HFFc6 (cell line): ENCODE data around the gene FBXL17. TPM values are rescaled to one million over a fixed set of nuclear protein-coding genes. Genes with fewer than 3 reads are reported as not detected.

ENCODE experiments used
- DNase-seq: peaks from one replicate; pipeline ENCODE4 v3.0.0-alpha.2; 2018
- H3K27ac Mint-ChIP-seq: 2 replicates; pipeline ENCODE4 v1.8.0; 2020; ENCODE audit warnings: mild to moderate bottlenecking, mixed read lengths
- H3K27me3 Mint-ChIP-seq: 2 replicates; pipeline ENCODE4 v1.8.0; 2021; ENCODE audit warnings: mild to moderate bottlenecking, moderate library complexity, mixed read lengths; ENCODE audit not compliant: insufficient read depth
- H3K36me3 Mint-ChIP-seq: 2 replicates; pipeline ENCODE4 v1.8.0; 2021; ENCODE audit warnings: low read depth, mixed read lengths
- H3K4me1 Mint-ChIP-seq: 2 replicates; pipeline ENCODE4 v1.8.0; 2020; ENCODE audit warnings: low read depth, mixed read lengths
- H3K4me3 Mint-ChIP-seq: 2 replicates; pipeline ENCODE4 v1.8.0; 2020; ENCODE audit warnings: mild to moderate bottlenecking, moderate library complexity, mixed read lengths
- H3K9me3 Mint-ChIP-seq: 2 replicates; pipeline ENCODE4 v1.8.0; 2020; ENCODE audit warnings: mild to moderate bottlenecking, mixed read lengths
- CTCF ChIP-seq: fragments of 200-600 bp; sonication (generic); IDR thresholded peaks from 2 replicates; pipeline ENCODE4 v1.5.0; 2021; ENCODE audit warnings: antibody characterized with exemption, mild to moderate bottlenecking
- total RNA-seq, 6 experiments: library from RNA; stranded (reverse); fragmentation: NEBNext Ultra II Directional; extraction: Animal tissue kit (Norgen Biotek cat#: 25700); gene quantifications; 2 replicates in 1 of 6; 3 replicates in 5 of 6; pipeline ENCODE4 v1.2.3, GENCODE V29; 2021

The FBXL17 gene
- total RNA-seq, 6 experiments from 2014 or later = 8.2 to 13.1 (median 10.8) TPM

GRCh38 chr5:107814183-107814827, 567.6 kb downstream of the FBXL17 start:
- Mint-ChIP-seq H3K4me1 (peaks cover 10% of the 10 kb centered on the region), H3K36me3 (no peaks in the 10 kb centered on the region), H3K4me3 (no peak overlapping the region), H3K9me3 (peaks cover 7% of the 10 kb centered on the region), H3K27me3 (peaks cover 2% of the 10 kb centered on the region; the same call in 1 of the 2 replicates), H3K27ac (no peak overlapping the region)
- DNase-seq = no peak
- TF ChIP-seq CTCF = no peak

- no peak for DNase-seq
- Mint-ChIP-seq H3K9me3 (peaks cover 6% of the 10 kb centered on the region), H3K4me3 (no peak overlapping the region), H3K27me3 (peaks cover 2% of the 10 kb centered on the region; the same call in 1 of the 2 replicates), H3K4me1 (peaks cover 10% of the 10 kb centered on the region), H3K36me3 (no peaks in the 10 kb centered on the region), H3K27ac (no peak overlapping the region)
- no peak for TF ChIP-seq CTCF
Observed at GRCh38 chr5:107813559-107813958, 568.3 kb downstream of the FBXL17 start.

DNA sequence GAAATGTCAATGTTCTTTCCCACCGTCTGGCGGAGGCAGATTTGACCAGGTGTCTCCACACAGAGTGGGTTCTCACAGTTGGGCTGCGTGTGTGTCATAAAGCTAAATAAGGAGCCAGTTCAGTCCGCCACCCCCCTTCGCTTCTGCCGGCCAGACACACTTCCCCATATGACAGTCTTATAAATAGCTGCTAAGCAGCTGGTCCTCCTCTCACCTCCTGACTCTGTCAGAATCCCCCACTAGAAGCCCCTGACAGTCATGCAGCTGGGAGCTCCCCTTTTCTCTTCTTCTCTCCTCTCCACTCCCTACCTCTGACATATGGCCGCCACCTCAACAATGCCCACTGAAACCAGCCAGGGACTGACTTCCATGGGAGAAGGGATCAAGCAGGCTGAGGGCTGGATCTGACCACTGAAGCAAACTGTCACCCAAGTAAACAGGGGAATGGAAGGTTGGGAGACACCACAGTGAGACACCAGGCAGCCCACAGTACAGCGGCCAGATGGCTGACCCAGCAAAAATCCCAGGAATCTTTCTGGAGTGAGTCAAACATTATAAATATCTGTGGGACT, 569.2 kb downstream of the FBXL17 start:
- no peak for TF ChIP-seq CTCF
- Mint-ChIP-seq H3K27ac (no peak overlapping the region), H3K4me1 (peaks cover 10% of the 10 kb centered on the region), H3K27me3 (peaks cover 2% of the 10 kb centered on the region; the same call in 1 of the 2 replicates), H3K4me3 (no peak overlapping the region; the same call in 1 of the 2 replicates), H3K36me3 (no peaks in the 10 kb centered on the region), H3K9me3 (peaks cover 6% of the 10 kb centered on the region)
- DNase-seq = peak; percentile 18

DNA sequence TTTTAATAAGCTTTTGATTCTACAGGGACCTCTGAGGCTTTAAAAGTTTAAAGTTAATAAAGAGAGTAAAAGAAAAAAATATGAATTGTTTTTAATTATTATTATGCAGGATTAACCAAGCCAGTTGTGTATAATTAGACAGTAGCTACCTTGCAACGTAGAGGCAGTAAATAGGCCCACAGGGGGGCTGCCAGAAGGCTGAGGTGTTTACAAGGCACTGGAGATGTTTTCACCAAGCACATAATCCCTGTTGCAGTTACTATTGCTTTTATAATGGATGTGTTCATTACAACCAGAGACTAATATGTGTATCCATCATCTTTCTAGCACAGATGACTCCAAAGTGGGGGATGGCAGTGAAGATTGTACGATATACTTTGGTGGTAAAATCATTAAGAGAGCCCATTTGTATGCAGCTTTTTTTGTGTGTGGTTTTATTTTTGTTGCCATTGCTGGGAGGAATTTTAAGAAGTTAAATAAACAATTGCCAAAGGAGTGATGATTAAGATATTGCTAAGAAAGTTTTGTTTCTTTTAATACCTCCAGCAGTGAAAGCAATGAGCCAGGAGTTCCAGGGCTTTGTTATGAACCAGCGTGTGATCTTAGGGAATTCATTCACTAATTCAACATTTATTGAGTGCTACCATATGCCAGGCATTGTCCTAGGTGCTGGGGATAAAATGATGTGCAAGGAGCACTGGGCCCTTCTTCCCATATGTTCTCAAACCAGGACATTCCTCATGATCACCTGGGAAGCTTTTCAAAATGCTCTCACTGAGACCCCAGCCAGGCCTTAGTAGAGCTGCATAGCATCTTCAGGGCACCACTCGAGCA, 572.5 kb downstream of the FBXL17 start:
- Mint-ChIP-seq H3K9me3 (peaks cover 6% of the 10 kb centered on the region), H3K27ac (no peak overlapping the region), H3K27me3 (peaks cover 2% of the 10 kb centered on the region; the same call in 1 of the 2 replicates), H3K4me3 (no peak overlapping the region), H3K4me1 (peaks cover 10% of the 10 kb centered on the region), H3K36me3 (no peaks in the 10 kb centered on the region)
- no peak for TF ChIP-seq CTCF
- no peak for DNase-seq
